OCI-LY3 (cell line): ENCODE data around the gene CBX4.

Experiments
- H2AFZ ChIP-seq: fragments of 200-600, 300-600 bp; shearing (Covaris generic); 2 replicates; pipeline ENCODE4 v1.6.0; 2014; ENCODE audit warnings: antibody characterized with exemption, low read depth, low read length
- H3K27ac ChIP-seq: fragments of 200-600, 300-600 bp; sonication (generic); 2 replicates; pipeline ENCODE4 v1.5.1; 2014; ENCODE audit warnings: mild to moderate bottlenecking, low read length, moderate library complexity, mixed read lengths
- H3K27me3 ChIP-seq: fragments of 200-600, 300-600 bp; sonication (generic); 2 replicates; pipeline ENCODE4 v1.6.1; 2014; ENCODE audit warnings: low read depth, low read length, mixed read lengths
- H3K36me3 ChIP-seq: fragments of 200-600, 300-600 bp; sonication (generic); replicated peaks from 2 replicates; pipeline ENCODE3; 2014; ENCODE audit warnings: low read depth, low read length, mixed read lengths
- H3K4me1 ChIP-seq: fragments of 300-600, 200-600 bp; sonication (generic); 2 replicates; pipeline ENCODE4 v1.6.1; 2014; ENCODE audit warnings: low read length, mixed read lengths
- H3K4me2 ChIP-seq: fragments of 200-600, 300-600 bp; sonication (generic); 2 replicates; pipeline ENCODE4 v1.6.1; 2014; ENCODE audit warnings: low read length, mixed read lengths
- H3K4me3 ChIP-seq: fragments of 300-600, 200-600 bp; sonication (generic); 2 replicates; pipeline ENCODE4 v1.5.1; 2014; ENCODE audit warnings: antibody characterized with exemption, mild to moderate bottlenecking, low read length, moderate library complexity
- H3K79me2 ChIP-seq: fragments of 300-600, 200-600 bp; shearing (Covaris generic); 2 replicates; pipeline ENCODE4 v1.6.1; 2014; ENCODE audit warnings: mild to moderate bottlenecking, low read length, mixed read lengths
- H3K9ac ChIP-seq: fragments of 300-600, 200-600 bp; shearing (Covaris generic); 2 replicates; pipeline ENCODE4 v1.6.0; 2014; ENCODE audit warnings: mild to moderate bottlenecking, low read length, moderate library complexity
- H3K9me3 ChIP-seq: fragments of 200-600, 300-600 bp; shearing (Covaris generic); 2 replicates; pipeline ENCODE4 v1.6.1; 2014; ENCODE audit warnings: low read length, mixed read lengths; ENCODE audit not compliant: insufficient read depth
- H4K20me1 ChIP-seq: fragments of 200-600, 300-600 bp; sonication (generic); 2 replicates; pipeline ENCODE4 v1.6.1; 2016; ENCODE audit warnings: low read length, mixed read lengths; ENCODE audit not compliant: insufficient read depth
- EZH2phosphoT487 ChIP-seq: fragments of 200-600 bp; shearing (Covaris generic); IDR thresholded peaks from 2 replicates; pipeline ENCODE4 v1.6.1; 2018; ENCODE audit warnings: antibody characterized with exemption, mixed run types, low read depth
- TF ChIP-seq, protein P1 (sequence below): fragments of 200-600, 300-600 bp; sonication (generic); IDR thresholded peaks from 2 replicates; pipeline ENCODE4 v1.5.1; 2014; ENCODE audit warnings: antibody characterized with exemption, low read length, low read depth

The CBX4 gene

DNA sequence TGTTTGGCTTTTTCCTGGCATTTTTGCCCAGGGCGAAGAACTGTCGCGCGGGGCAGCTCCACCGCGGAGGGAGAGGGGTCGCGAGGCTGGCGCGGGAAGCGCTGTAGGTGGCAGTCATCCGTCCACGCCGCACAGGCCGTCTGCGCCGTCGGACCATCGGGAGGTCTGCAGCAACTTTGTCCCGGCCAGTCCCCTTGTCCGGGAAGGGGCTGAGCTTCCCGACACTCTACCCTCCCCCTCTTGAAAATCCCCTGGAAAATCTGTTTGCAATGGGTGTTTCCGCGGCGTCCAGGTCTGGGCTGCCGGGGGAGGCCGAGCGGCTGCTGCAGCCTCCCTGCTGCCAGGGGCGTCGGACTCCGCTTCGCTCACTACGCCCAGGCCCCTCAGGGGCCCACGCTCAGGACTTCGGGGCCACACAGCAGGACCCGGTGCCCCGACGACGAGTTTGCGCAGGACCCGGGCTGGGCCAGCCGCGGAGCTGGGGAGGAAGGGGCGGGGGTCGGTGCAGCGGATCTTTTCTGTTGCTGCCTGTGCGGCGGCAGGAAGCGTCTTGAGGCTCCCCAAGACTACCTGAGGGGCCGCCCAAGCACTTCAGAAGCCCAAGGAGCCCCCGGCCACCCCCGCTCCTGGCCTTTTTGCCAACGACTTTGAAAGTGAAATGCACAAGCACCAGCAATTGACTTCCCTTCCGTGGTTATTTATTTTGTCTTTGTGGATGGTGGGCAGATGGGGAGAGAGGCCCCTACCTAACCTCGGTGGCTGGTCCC, 2.3 kb upstream of the CBX4 start:
- H3K4me3 ChIP-seq = no peak overlapping the region
- H2AFZ ChIP-seq = no peak overlapping the region
- no peaks in the 10 kb centered on the region for H3K27me3 ChIP-seq
- no peak overlapping the region for H3K4me2 ChIP-seq
- no peak overlapping the region for H3K9ac ChIP-seq
- H3K4me1 ChIP-seq = peaks cover 26% of the 10 kb centered on the region
- H3K36me3 ChIP-seq = peaks cover 20% of the 10 kb centered on the region
- no peak overlapping the region for H3K27ac ChIP-seq
- peaks cover 27% of the 10 kb centered on the region for H3K79me2 ChIP-seq
- H3K9me3 ChIP-seq = no peaks in the 10 kb centered on the region
- TF ChIP-seq, protein P1, sequence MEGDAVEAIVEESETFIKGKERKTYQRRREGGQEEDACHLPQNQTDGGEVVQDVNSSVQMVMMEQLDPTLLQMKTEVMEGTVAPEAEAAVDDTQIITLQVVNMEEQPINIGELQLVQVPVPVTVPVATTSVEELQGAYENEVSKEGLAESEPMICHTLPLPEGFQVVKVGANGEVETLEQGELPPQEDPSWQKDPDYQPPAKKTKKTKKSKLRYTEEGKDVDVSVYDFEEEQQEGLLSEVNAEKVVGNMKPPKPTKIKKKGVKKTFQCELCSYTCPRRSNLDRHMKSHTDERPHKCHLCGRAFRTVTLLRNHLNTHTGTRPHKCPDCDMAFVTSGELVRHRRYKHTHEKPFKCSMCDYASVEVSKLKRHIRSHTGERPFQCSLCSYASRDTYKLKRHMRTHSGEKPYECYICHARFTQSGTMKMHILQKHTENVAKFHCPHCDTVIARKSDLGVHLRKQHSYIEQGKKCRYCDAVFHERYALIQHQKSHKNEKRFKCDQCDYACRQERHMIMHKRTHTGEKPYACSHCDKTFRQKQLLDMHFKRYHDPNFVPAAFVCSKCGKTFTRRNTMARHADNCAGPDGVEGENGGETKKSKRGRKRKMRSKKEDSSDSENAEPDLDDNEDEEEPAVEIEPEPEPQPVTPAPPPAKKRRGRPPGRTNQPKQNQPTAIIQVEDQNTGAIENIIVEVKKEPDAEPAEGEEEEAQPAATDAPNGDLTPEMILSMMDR = no peak
- TF ChIP-seq EZH2phosphoT487 = no peak
- peaks cover 21% of the 10 kb centered on the region for H4K20me1 ChIP-seq

DNA sequence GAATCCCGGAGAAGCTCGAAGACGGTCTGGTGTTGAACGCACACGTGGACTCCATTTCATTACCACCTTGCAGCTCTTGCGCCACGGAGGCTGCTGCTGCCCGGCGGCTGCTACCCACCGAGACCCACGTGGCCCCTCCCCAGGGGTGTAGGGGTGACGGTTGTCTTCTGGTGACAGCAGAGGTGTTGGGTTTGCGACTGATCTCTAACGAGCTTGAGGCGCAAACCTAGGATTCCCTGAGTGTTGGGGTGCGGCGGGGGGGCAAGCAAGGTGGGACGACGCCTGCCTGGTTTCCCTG, 1.7 kb upstream of the CBX4 start:
- Histone ChIP-seq H4K20me1 (peaks cover 27% of the 10 kb centered on the region), H3K79me2 (peaks cover 33% of the 10 kb centered on the region), H3K27me3 (no peaks in the 10 kb centered on the region), H2AFZ (no peak overlapping the region), H3K4me3 (no peak overlapping the region), H3K27ac (no peak overlapping the region), H3K4me2 (no peak overlapping the region), H3K36me3 (peaks cover 27% of the 10 kb centered on the region), H3K9ac (no peak overlapping the region), H3K9me3 (no peaks in the 10 kb centered on the region), H3K4me1 (peaks cover 30% of the 10 kb centered on the region)
- TF ChIP-seq EZH2phosphoT487 = no peak
- TF ChIP-seq, protein P1 = no peak

DNA sequence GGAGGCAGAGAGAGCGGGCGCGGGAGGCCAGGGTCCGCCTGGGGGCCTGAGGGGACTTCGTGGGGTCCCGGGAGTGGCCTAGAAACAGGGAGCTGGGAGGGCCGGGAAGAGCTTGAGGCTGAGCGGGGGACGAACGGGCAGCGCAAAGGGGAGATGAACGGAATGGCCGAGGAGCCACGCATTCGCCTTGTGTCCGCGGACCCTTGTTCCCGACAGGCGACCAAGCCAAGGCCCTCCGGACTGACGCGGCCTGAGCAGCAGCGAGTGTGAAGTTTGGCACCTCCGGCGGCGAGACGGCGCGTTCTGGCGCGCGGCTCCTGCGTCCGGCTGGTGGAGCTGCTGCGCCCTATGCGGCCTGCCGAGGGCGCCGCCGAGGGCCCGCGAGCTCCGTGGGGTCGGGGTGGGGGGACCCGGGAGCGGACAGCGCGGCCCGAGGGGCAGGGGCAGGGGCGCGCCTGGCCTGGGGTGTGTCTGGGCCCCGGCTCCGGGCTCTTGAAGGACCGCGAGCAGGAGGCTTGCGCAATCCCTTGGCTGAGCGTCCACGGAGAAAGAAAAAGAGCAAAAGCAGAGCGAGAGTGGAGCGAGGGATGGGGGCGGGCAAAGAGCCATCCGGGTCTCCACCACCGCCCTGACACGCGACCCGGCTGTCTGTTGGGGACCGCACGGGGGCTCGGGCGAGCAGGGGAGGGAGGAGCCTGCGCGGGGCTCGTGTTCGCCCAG, 1.2 kb upstream of the CBX4 start:
- Histone ChIP-seq H3K27me3 (no peaks in the 10 kb centered on the region), H3K27ac (no peak overlapping the region), H4K20me1 (peaks cover 32% of the 10 kb centered on the region), H3K9ac (peak overlapping the region; percentile 71; the same call in 1 of the 2 replicates), H2AFZ (no peak overlapping the region), H3K4me1 (peaks cover 27% of the 10 kb centered on the region), H3K9me3 (no peaks in the 10 kb centered on the region), H3K4me3 (peak overlapping the region; percentile 85), H3K4me2 (peak overlapping the region; percentile 70), H3K36me3 (peaks cover 32% of the 10 kb centered on the region), H3K79me2 (peaks cover 38% of the 10 kb centered on the region)
- TF ChIP-seq, protein P1 = peak; percentile 7; the same call in 1 of the 2 replicates
- TF ChIP-seq EZH2phosphoT487 = no peak

DNA sequence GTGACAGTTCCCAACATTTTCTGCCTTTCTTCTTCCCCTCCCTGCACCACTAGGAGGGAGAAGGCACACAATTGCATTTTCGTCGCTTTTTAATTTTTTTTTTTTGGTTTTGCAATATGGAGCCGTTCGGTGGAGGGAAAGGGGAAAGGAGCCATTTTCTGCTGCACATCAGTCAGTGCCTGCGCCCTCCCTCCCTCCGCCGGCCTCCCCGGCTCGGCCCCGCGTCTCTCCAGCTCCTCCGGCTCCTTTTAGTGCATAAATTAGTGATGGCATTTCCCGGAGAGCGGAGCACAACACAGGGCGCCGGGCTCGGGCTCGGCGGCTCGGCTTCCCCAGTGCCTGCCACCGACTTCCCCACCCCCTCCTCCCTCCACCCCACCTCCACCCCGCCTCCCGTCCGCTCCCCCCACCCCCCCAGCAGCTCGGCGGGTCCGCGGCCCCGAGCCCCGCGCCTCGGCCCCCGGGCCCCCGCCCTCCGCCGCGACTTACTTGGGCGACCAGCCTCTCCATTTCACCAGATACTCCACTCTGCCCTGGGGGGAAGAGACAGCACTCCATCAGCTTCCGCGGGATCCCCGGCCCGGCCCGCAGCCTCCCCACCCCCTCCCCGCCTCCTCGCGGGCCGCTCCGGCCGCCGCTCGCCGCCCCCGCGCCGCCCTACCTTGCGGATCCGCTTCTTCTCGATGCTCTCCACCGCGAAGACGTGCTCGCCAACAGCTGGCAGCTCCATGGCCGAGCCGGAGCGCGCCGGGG, 542 bp downstream of the CBX4 start:
- H3K4me1 ChIP-seq = peaks cover 18% of the 10 kb centered on the region
- TF ChIP-seq, protein P1 = no peak
- H3K9ac ChIP-seq = peak overlapping the region; percentile 78
- no peaks in the 10 kb centered on the region for H3K27me3 ChIP-seq
- peaks cover 56% of the 10 kb centered on the region for H3K79me2 ChIP-seq
- peak overlapping the region; percentile 93 for H3K4me2 ChIP-seq
- peaks cover 48% of the 10 kb centered on the region for H3K36me3 ChIP-seq
- no peaks in the 10 kb centered on the region for H3K9me3 ChIP-seq
- H2AFZ ChIP-seq = no peak overlapping the region
- peaks cover 49% of the 10 kb centered on the region for H4K20me1 ChIP-seq
- H3K27ac ChIP-seq = peak overlapping the region; percentile 69
- H3K4me3 ChIP-seq = peak overlapping the region; percentile 99
